PC-9 (cell line): Measurements from ENCODE around the gene WBP11.
A peak's percentile ranks its signal among the peaks of the same experiment; 100 is the strongest.

Source experiments
- CTCF ChIP-seq: fragments of 200-600 bp; sonication (generic); conservative IDR thresholded peaks from 2 replicates; pipeline ENCODE4 v1.6.1; 2017; ENCODE audit warnings: mixed run types, antibody characterized with exemption, mild to moderate bottlenecking, moderate library complexity
- EZH2 ChIP-seq: fragments of 200-600 bp; sonication (generic); IDR thresholded peaks from 2 replicates; pipeline ENCODE4 v1.8.0; 2017; ENCODE audit warnings: antibody characterized with exemption, low read depth

DNA sequence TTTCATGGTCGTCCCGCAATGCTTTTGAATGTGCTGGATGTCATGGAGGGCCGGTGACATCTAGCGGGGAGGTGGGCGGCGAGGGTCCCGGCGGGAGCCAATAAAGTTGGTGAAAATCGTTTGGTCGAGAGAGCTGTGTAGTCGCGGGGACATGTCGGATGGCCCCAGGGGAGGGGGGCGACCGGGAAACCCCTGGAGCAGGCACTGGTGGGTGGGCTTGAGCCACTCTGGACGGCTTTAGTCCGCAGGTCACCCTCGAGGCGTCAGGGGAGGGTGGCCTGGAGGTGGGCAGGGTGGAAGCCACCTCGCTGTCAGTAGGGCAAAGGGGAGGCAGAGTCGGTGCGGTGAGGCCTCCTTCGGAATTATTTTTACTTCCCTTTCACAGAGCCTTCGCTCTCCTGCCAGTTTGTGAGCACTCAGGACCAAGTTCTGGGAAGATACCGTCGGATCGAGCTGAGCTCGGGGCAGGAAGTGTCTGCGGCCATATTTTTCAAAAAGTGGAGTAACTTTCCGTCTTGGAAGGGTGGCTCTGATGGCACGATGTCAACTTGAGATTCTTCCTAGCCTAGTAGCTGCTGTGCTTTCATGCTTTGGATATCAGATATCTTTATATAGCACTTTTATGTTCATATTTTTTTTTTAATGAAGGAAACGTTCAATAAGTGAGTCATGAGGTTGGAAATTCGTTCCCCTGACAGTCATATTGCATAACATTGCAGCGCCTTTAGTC lies 28.2 kb downstream of the WBP11 start:
- TF ChIP-seq CTCF (0 out of 2 replicates have a peak, but pooled peaks have one; percentile 1), EZH2 (no peak)
